IMR-90 (cell line): ENCODE data around the gene C3AR1. TPM values are rescaled to one million over a fixed set of nuclear protein-coding genes. Genes with fewer than 3 reads are reported as not detected.

ENCODE experiments used
- ATAC-seq: fragments of 200-7000 bp; cut with Tn5 transposase; 2 replicates; pipeline ENCODE4 v1.9.1; 2020; ENCODE audit warnings: low read depth, mild to moderate bottlenecking, moderate library complexity
- BruUV-seq: library from RNA; stranded (reverse); fragments of 400-500 nt; replicated peaks from 2 replicates; lab custom pipeline; 2021; lab: Mats Ljungman, UMichigan
- CTCF ChIA-PET: fragments of 300-600 bp; formaldehyde crosslinking; extraction: SDS; loops from one replicate; lab custom pipeline; 2021; ENCODE audit warnings: antibody characterized with exemption; lab: Yijun Ruan, JAX
- POLR2A ChIA-PET: fragments of 300-600 bp; sonication (Branson Sonifier 250); formaldehyde crosslinking; loops from one replicate; lab custom pipeline; 2022; ENCODE audit warnings: antibody characterized with exemption; ENCODE audit not compliant: unreplicated experiment; lab: Charles Lee
- DNase-seq: peaks from one replicate; pipeline ENCODE4 v3.0.0; 2013
- H2AFZ ChIP-seq: replicated peaks from 2 replicates; pipeline ENCODE3; 2013; ENCODE audit warnings: low read length, mild to moderate bottlenecking; ENCODE audit not compliant: poor library complexity
- H2AK5ac ChIP-seq: 2 replicates; pipeline ENCODE4 v1.6.1; 2013; ENCODE audit warnings: low read depth, low read length, inconsistent platforms
- H2AK9ac ChIP-seq: replicated peaks from 2 replicates; pipeline ENCODE3; 2013; ENCODE audit warnings: mild to moderate bottlenecking, low read depth, low read length, moderate library complexity; ENCODE audit not compliant: poor library complexity
- H2BK120ac ChIP-seq: 2 replicates; pipeline ENCODE4 v1.6.1; 2013; ENCODE audit warnings: low read depth, low read length, inconsistent platforms
- H2BK15ac ChIP-seq: 3 replicates; pipeline ENCODE4 v1.6.1; 2013; ENCODE audit warnings: low read depth, low read length, inconsistent platforms
- H2BK20ac ChIP-seq: 2 replicates; pipeline ENCODE4 v1.6.1; 2013; ENCODE audit warnings: low read depth, mild to moderate bottlenecking, inconsistent platforms, low read length, moderate library complexity
- H2BK5ac ChIP-seq: 2 replicates; pipeline ENCODE4 v1.6.1; 2013; ENCODE audit warnings: mild to moderate bottlenecking, low read depth, low read length, inconsistent platforms; ENCODE audit not compliant: poor library complexity, severe bottlenecking
- H3K14ac ChIP-seq: replicated peaks from 2 replicates; pipeline ENCODE4 v1.6.1; 2013; ENCODE audit warnings: low read depth, low read length, inconsistent platforms
- H3K18ac ChIP-seq: 2 replicates; pipeline ENCODE4 v1.6.1; 2013; ENCODE audit warnings: low read depth, low read length, control low read depth
- H3K23ac ChIP-seq: 2 replicates; pipeline ENCODE4 v1.6.1; 2013; ENCODE audit warnings: low read depth, low read length, inconsistent platforms
- H3K27ac ChIP-seq: 2 replicates; pipeline ENCODE4 v1.5.1; 2013; ENCODE audit warnings: mild to moderate bottlenecking, control low read depth, low read length; ENCODE audit not compliant: insufficient read depth
- H3K27me3 ChIP-seq: 2 replicates; pipeline ENCODE4 v1.6.1; 2013; ENCODE audit warnings: low read length; ENCODE audit not compliant: control insufficient read depth, insufficient read depth
- H3K36me3 ChIP-seq: 2 replicates; pipeline ENCODE4 v1.6.1; 2013; ENCODE audit warnings: low read length, mixed read lengths; ENCODE audit not compliant: control insufficient read depth, insufficient read depth
- H3K4ac ChIP-seq: 2 replicates; pipeline ENCODE4 v1.6.1; 2013; ENCODE audit warnings: low read depth, low read length, inconsistent platforms
- H3K4me1 ChIP-seq: 2 replicates; pipeline ENCODE4 v1.6.1; 2013; ENCODE audit warnings: low read length, mixed read lengths; ENCODE audit not compliant: control insufficient read depth, insufficient read depth
- H3K4me2 ChIP-seq: 2 replicates; pipeline ENCODE4 v1.6.1; 2013; ENCODE audit warnings: low read depth, mild to moderate bottlenecking, control low read depth, low read length, moderate library complexity
- H3K4me3 ChIP-seq: 2 replicates; pipeline ENCODE4 v1.5.1; 2013; ENCODE audit warnings: low read depth, mild to moderate bottlenecking, control low read depth, low read length, moderate library complexity; ENCODE audit not compliant: insufficient read depth
- H3K56ac ChIP-seq: 2 replicates; pipeline ENCODE4 v1.6.1; 2013; ENCODE audit warnings: low read length, inconsistent platforms; ENCODE audit not compliant: insufficient read depth; ENCODE audit errors: extremely low read depth
- H3K79me1 ChIP-seq, 2 experiments: 2 replicates each; pipeline ENCODE4 v1.6.1; 2013; ENCODE audit warnings: low read length in 2 of 2, inconsistent platforms in 1 of 2, low read depth in 1 of 2
- H3K9ac ChIP-seq: 2 replicates; pipeline ENCODE4 v1.6.1; 2013; ENCODE audit warnings: low read depth, low read length, control low read depth
- H3K9me1 ChIP-seq: 2 replicates; pipeline ENCODE4 v1.6.1; 2013; ENCODE audit warnings: low read length, inconsistent platforms; ENCODE audit not compliant: insufficient read depth
- H3K9me3 ChIP-seq: 2 replicates; pipeline ENCODE4 v1.6.1; 2013; ENCODE audit warnings: low read length; ENCODE audit not compliant: control insufficient read depth, insufficient read depth
- H4K20me1 ChIP-seq: 2 replicates; pipeline ENCODE4 v1.6.1; 2013; ENCODE audit warnings: low read length, inconsistent platforms; ENCODE audit not compliant: insufficient read depth
- H4K5ac ChIP-seq: 2 replicates; pipeline ENCODE4 v1.6.1; 2013; ENCODE audit warnings: mild to moderate bottlenecking, low read depth, low read length, control low read depth
- H4K8ac ChIP-seq, 2 experiments: 2 replicates each; pipeline ENCODE4 v1.6.1; 2013; ENCODE audit warnings: low read depth in 2 of 2, low read length in 2 of 2, control low read depth in 1 of 2, inconsistent platforms in 1 of 2
- H4K91ac ChIP-seq: 2 replicates; pipeline ENCODE4 v1.6.1; 2013; ENCODE audit warnings: low read depth, low read length, inconsistent platforms; ENCODE audit not compliant: insufficient read depth
- BHLHE40 ChIP-seq: fragments of 150-350 bp; IDR thresholded peaks from 2 replicates; pipeline ENCODE4 v1.6.1; 2016; ENCODE audit warnings: mild to moderate bottlenecking, low read depth, low read length
- CEBPB ChIP-seq: IDR thresholded peaks from 2 replicates; pipeline ENCODE4 v1.6.1; 2012; ENCODE audit warnings: low read depth, low read length, improper control_type of control experiment
- FOS ChIP-seq: fragments of 150-350 bp; IDR thresholded peaks from 2 replicates; pipeline ENCODE4 v1.6.1; 2016; ENCODE audit warnings: low read depth, low read length
- RAD21 ChIP-seq: IDR thresholded peaks from 2 replicates; pipeline ENCODE4 v1.6.1; 2012; ENCODE audit warnings: low read length, improper control_type of control experiment
- RFX5 ChIP-seq: IDR thresholded peaks from 2 replicates; pipeline ENCODE4 v1.8.0; 2012; ENCODE audit warnings: low read depth, mild to moderate bottlenecking, low read length, moderate library complexity
- SMC3 ChIP-seq: fragments of 150-350 bp; IDR thresholded peaks from 2 replicates; pipeline ENCODE4 v1.6.1; 2016; ENCODE audit warnings: low read depth, mild to moderate bottlenecking, antibody characterized with exemption, low read length, moderate library complexity
- WGBS, 2 experiments: methylation state at CpG; one replicate each; pipeline versions ENCODE4 v1.1.5 to v1.1.7; 2013; ENCODE audit warnings: missing lambda C conversion rate in 2 of 2; ENCODE audit not compliant: insufficient read length in 1 of 2; ENCODE audit errors: extremely low coverage in 2 of 2; 5-methylcytosine and 5-hydroxymethylcytosine counted together
- dilution Hi-C: fragments of 300-500 bp; cut with HindIII; formaldehyde crosslinking; loops from one replicate; pipeline ENCODE4 v1.14.3; 2018; ENCODE audit warnings: low sequenced_read_pairs; ENCODE audit not compliant: unreplicated experiment
- in situ Hi-C: fragments of 300-500 bp; cut with MboI; formaldehyde crosslinking; loops from 3 replicates; pipeline ENCODE4 v1.14.3; 2019; ENCODE audit warnings: low sequenced_read_pairs, inconsistent platforms, mixed read lengths
- intact Hi-C: fragments of 100-400 bp; cut with micrococcal nuclease; formaldehyde crosslinking; loops from 2 replicates; pipeline ENCODE4 v1.10.0; 2022
- polyA plus RNA-seq, 3 experiments: library from polyadenylated mRNA; depleted of rRNA; stranded (reverse); fragments of >200 nt; gene quantifications; 2 replicates each; pipeline ENCODE4 v1.2.3, GENCODE V29; 2012; ENCODE audit warnings: low replicate concordance in 1 of 3
- total RNA-seq: library from RNA; depleted of rRNA; stranded (reverse); fragments of >200 nt; gene quantifications from 2 replicates; pipeline ENCODE4 v1.2.3, GENCODE V29; 2012
- TF ChIP-seq, protein P1 (sequence below): fragments of 150-350 bp; IDR thresholded peaks from 2 replicates; pipeline ENCODE4 v1.6.1; 2016; ENCODE audit warnings: low read depth, mild to moderate bottlenecking, low read length, moderate library complexity, borderline replicate concordance
- TF ChIP-seq, protein P2 (sequence below): conservative IDR thresholded peaks from 2 replicates; pipeline ENCODE4 v1.5.1; 2012; ENCODE audit warnings: mild to moderate bottlenecking, low read depth, low read length, improper control_type of control experiment

Gene C3AR1
- total and polyA plus RNA-seq, 2 of the 4 experiments (the other 2 are of a cell fraction): 0.31 to 0.36 TPM

DNA sequence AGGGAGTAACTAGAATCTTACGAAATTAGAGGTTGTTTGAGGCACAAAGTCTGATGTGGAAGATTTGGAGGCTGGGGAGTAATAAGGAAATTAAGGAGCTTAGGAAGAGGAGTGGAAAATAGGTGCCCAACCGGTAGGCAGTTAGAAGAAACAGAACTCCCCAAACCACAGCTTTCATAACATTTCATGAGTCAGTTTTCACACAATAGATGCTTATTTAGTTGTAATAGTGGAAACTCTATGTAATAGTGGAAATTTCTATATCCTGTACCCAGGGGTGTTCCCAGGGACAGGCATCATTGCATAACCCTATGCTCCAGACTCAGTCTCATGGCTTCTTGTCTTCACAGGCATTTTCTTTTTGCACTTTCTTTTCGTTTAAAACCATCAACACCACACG, 8.3 kb downstream of the C3AR1 start:
- H4K20me1 ChIP-seq: no peaks in the 10 kb centered on the region
- no peaks in the 10 kb centered on the region for H3K79me1 ChIP-seq
- H2AFZ ChIP-seq: no peak overlapping the region
- H3K14ac ChIP-seq: no peak overlapping the region
- in situ Hi-C loops (no loop called here), dilution Hi-C loops (no loop called here), intact Hi-C loops (no loop called here)
- POLR2A ChIA-PET: no interaction called here
- no TSS peak for BruUV-seq
- no peak overlapping the region for H3K18ac ChIP-seq
- no peak overlapping the region for H4K91ac ChIP-seq
- no peaks in the 10 kb centered on the region for H3K27me3 ChIP-seq
- no peak overlapping the region for H2BK120ac ChIP-seq
- TF ChIP-seq, protein P1, sequence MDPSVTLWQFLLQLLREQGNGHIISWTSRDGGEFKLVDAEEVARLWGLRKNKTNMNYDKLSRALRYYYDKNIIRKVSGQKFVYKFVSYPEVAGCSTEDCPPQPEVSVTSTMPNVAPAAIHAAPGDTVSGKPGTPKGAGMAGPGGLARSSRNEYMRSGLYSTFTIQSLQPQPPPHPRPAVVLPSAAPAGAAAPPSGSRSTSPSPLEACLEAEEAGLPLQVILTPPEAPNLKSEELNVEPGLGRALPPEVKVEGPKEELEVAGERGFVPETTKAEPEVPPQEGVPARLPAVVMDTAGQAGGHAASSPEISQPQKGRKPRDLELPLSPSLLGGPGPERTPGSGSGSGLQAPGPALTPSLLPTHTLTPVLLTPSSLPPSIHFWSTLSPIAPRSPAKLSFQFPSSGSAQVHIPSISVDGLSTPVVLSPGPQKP: no peak
- no peak for TF ChIP-seq RFX5
- TF ChIP-seq RAD21: no peak
- TF ChIP-seq, protein P2, sequence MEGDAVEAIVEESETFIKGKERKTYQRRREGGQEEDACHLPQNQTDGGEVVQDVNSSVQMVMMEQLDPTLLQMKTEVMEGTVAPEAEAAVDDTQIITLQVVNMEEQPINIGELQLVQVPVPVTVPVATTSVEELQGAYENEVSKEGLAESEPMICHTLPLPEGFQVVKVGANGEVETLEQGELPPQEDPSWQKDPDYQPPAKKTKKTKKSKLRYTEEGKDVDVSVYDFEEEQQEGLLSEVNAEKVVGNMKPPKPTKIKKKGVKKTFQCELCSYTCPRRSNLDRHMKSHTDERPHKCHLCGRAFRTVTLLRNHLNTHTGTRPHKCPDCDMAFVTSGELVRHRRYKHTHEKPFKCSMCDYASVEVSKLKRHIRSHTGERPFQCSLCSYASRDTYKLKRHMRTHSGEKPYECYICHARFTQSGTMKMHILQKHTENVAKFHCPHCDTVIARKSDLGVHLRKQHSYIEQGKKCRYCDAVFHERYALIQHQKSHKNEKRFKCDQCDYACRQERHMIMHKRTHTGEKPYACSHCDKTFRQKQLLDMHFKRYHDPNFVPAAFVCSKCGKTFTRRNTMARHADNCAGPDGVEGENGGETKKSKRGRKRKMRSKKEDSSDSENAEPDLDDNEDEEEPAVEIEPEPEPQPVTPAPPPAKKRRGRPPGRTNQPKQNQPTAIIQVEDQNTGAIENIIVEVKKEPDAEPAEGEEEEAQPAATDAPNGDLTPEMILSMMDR: no peak
- no peak for TF ChIP-seq SMC3
- TF ChIP-seq CEBPB: peak; percentile 89
- TF ChIP-seq FOS: peak; percentile 30; the same call in 1 of the 2 replicates
- TF ChIP-seq BHLHE40: no peak
- H3K9me3 ChIP-seq: no peaks in the 10 kb centered on the region
- no peak overlapping the region for H4K5ac ChIP-seq
- H2BK20ac ChIP-seq: no peak overlapping the region
- H2BK5ac ChIP-seq: no peak overlapping the region
- H3K36me3 ChIP-seq: peaks cover 4% of the 10 kb centered on the region
- H2BK15ac ChIP-seq: no peak overlapping the region
- peaks cover 3% of the 10 kb centered on the region; the same call in 1 of the 2 replicates for H3K9me1 ChIP-seq
- no peak overlapping the region for H3K56ac ChIP-seq
- no peak overlapping the region for H4K8ac ChIP-seq
- H3K4me1 ChIP-seq: peaks cover 1% of the 10 kb centered on the region; the same call in 1 of the 2 replicates
- no peak overlapping the region for H2AK5ac ChIP-seq
- H3K27ac ChIP-seq: no peak overlapping the region
- H2AK9ac ChIP-seq: no peak overlapping the region
- ATAC-seq (peak; percentile 65), DNase-seq (peak; percentile 67)
- peak overlapping the region; percentile 71; the same call in 1 of the 2 replicates for H3K4me2 ChIP-seq
- no CpG with 5 or more reads among the region's 4 CpGs for WGBS, 2 experiments
- H3K4ac ChIP-seq: no peak overlapping the region
- H3K23ac ChIP-seq: no peak overlapping the region
- CTCF ChIA-PET: interaction anchor here (0.5 to 1.1 kb wide), 4 partner anchors 10 to 251 kb away, joined by 3 to 4 read pairs (median 3); no protein-coding TSS in a partner anchor
- no peak overlapping the region for H3K4me3 ChIP-seq
- H3K9ac ChIP-seq: no peak overlapping the region
